Endothelial cell of umbilical vein (primary cell): Measurements from ENCODE around the gene CPXM2. TPM values are rescaled to one million over a fixed set of nuclear protein-coding genes. Genes with fewer than 3 reads are reported as not detected.

Source experiments
- BruUV-seq: library from RNA; stranded (reverse); fragments of 400-500 nt; replicated peaks from 2 replicates; lab custom pipeline; 2021; lab: Mats Ljungman, UMichigan
- CTCF ChIA-PET: fragments of 300-600, 350-600 bp; sonication (Branson Sonifier 250); formaldehyde crosslinking; loops from one replicate; lab custom pipeline; 2021; ENCODE audit warnings: antibody characterized with exemption, inconsistent platforms; lab: Charles Lee
- POLR2A ChIA-PET: fragments of 300-600, 350-600 bp; sonication (Branson Sonifier 250); formaldehyde crosslinking; loops from one replicate; lab custom pipeline; 2021; ENCODE audit warnings: antibody characterized with exemption, inconsistent platforms; lab: Charles Lee
- DNase-seq: peaks from one replicate; pipeline ENCODE4 v3.0.0-alpha.2; 2011; ENCODE audit warnings: low read depth, low spot score
- FAIRE-seq: peaks from 2 replicates; lab custom pipeline; 2011; peaks lifted over from hg19 to GRCh38; lab: Jason Lieb, UNC
- H2AFZ ChIP-seq: 2 replicates; pipeline ENCODE4 v1.6.0; 2012; ENCODE audit warnings: low read depth, low read length, control low read depth, inconsistent platforms
- H3K27ac ChIP-seq: 2 replicates; pipeline ENCODE4 v1.5.1; 2011; ENCODE audit warnings: low read depth, mild to moderate bottlenecking, control low read depth, low read length, moderate library complexity; ENCODE audit not compliant: insufficient read depth
- H3K27me3 ChIP-seq, 2 experiments: 2 replicates each; pipeline versions ENCODE4 v1.6.0 to v1.6.1; 2011; ENCODE audit warnings: low read length in 2 of 2, mixed read lengths in 1 of 2; ENCODE audit not compliant: control insufficient read depth in 2 of 2, insufficient read depth in 2 of 2
- H3K36me3 ChIP-seq, 2 experiments: 2 replicates in 1 of 2; 3 replicates in 1 of 2; pipeline ENCODE4 v1.5.1; 2011; ENCODE audit warnings: low read length in 2 of 2, mild to moderate bottlenecking in 1 of 2, moderate library complexity in 1 of 2; ENCODE audit not compliant: control insufficient read depth in 2 of 2, insufficient read depth in 2 of 2; ENCODE audit errors: extremely low read depth in 1 of 2
- H3K4me1 ChIP-seq: 3 replicates; pipeline ENCODE4 v1.5.1; 2011; ENCODE audit warnings: mild to moderate bottlenecking, low read length; ENCODE audit not compliant: control insufficient read depth, insufficient read depth; ENCODE audit errors: extremely low read depth
- H3K4me2 ChIP-seq: 2 replicates; pipeline ENCODE4 v1.6.1; 2011; ENCODE audit warnings: low read length, control low read depth, mixed read lengths; ENCODE audit not compliant: insufficient read depth
- H3K4me3 ChIP-seq, 3 experiments: fragments of 200-600 bp in 1 of 3; sonication (generic), shearing (Covaris generic) in 1 of 3; replicated peaks in 1 of 3; 2 replicates each; pipeline ENCODE4 v1.5.1; 2011 to 2016; ENCODE audit warnings: control low read depth in 3 of 3, low read length in 3 of 3, mild to moderate bottlenecking in 2 of 3, inconsistent platforms in 1 of 3, low read depth in 1 of 3, moderate library complexity in 1 of 3; ENCODE audit not compliant: insufficient read depth in 1 of 3
- H3K79me2 ChIP-seq: 2 replicates; pipeline ENCODE4 v1.6.0; 2012; ENCODE audit warnings: low read length, inconsistent platforms; ENCODE audit not compliant: control insufficient read depth, insufficient read depth
- H3K9ac ChIP-seq: replicated peaks from 2 replicates; pipeline ENCODE3; 2011; ENCODE audit warnings: low read length, control low read depth; ENCODE audit not compliant: insufficient read depth; ENCODE audit errors: extremely low read depth
- H3K9me1 ChIP-seq: replicated peaks from 3 replicates; pipeline ENCODE4 v1.6.0; 2011; ENCODE audit warnings: mild to moderate bottlenecking, low read length; ENCODE audit not compliant: control insufficient read depth, insufficient read depth; ENCODE audit errors: extremely low read depth
- H3K9me3 ChIP-seq: replicated peaks from 2 replicates; pipeline ENCODE4 v1.5.1; 2012; ENCODE audit warnings: low read length, inconsistent platforms; ENCODE audit not compliant: control insufficient read depth, insufficient read depth
- H4K20me1 ChIP-seq: replicated peaks from 2 replicates; pipeline ENCODE3; 2011; ENCODE audit warnings: mild to moderate bottlenecking, low read length; ENCODE audit not compliant: control insufficient read depth, insufficient read depth; ENCODE audit errors: extremely low read depth
- EZH2 ChIP-seq: IDR thresholded peaks from 2 replicates; pipeline ENCODE4 v1.6.1; 2012; ENCODE audit warnings: borderline replicate concordance, low read depth, mild to moderate bottlenecking, moderate library complexity, low read length, inconsistent platforms; ENCODE audit not compliant: severe bottlenecking
- FOS ChIP-seq: IDR thresholded peaks from 2 replicates; pipeline ENCODE4 v1.6.1; 2011; ENCODE audit warnings: mild to moderate bottlenecking, low read length, moderate library complexity, borderline replicate concordance; ENCODE audit not compliant: insufficient read depth
- GATA2 ChIP-seq: IDR thresholded peaks from 2 replicates; pipeline ENCODE4 v1.7.0; 2011; ENCODE audit warnings: low read depth, mild to moderate bottlenecking, moderate library complexity, mixed read lengths, low read length; ENCODE audit not compliant: insufficient read length, insufficient read depth
- JUN ChIP-seq: IDR thresholded peaks from 2 replicates; pipeline ENCODE4 v1.6.1; 2011; ENCODE audit warnings: borderline replicate concordance, low read depth; ENCODE audit not compliant: insufficient read length, insufficient read depth
- MYC ChIP-seq: IDR thresholded peaks from one replicate; pipeline ENCODE4 v1.6.1; 2011; ENCODE audit warnings: mild to moderate bottlenecking, low read depth, low read length
- POLR2A ChIP-seq: IDR thresholded peaks from 2 replicates; pipeline ENCODE4 v1.6.1; 2012; ENCODE audit warnings: low read depth, mild to moderate bottlenecking, control low read depth, low read length
- POLR2AphosphoS5 ChIP-seq: IDR thresholded peaks from 2 replicates; pipeline ENCODE4 v1.6.1; 2012; ENCODE audit warnings: low read depth, mild to moderate bottlenecking, control low read depth, low read length, moderate library complexity; ENCODE audit not compliant: insufficient read depth
- dilution Hi-C: fragments of 300-500 bp; cut with MboI; formaldehyde crosslinking; loops from one replicate; pipeline ENCODE4 v1.15.0; 2019; ENCODE audit warnings: low sequenced_read_pairs; ENCODE audit not compliant: extremely low pct_ligation_motif_present
- intact Hi-C: fragments of 100-400 bp; cut with micrococcal nuclease; formaldehyde crosslinking; loops from one replicate; pipeline ENCODE4 v1.10.0; 2022
- polyA plus RNA-seq, 4 experiments: library from polyadenylated mRNA; depleted of rRNA in 3 of 4; stranded (reverse) in 3 of 4; unstranded in 1 of 4; fragments of >200 nt; gene quantifications; 2 replicates each; pipeline versions ENCODE4 v1.2.1 to v1.2.3, GENCODE V29; 2011 to 2012; ENCODE audit warnings: missing spikeins in 1 of 4
- total RNA-seq: library from RNA; stranded (reverse); gene quantifications from 2 replicates; pipeline ENCODE4 v1.2.3, GENCODE V29; 2021
- TF ChIP-seq, protein P1 (sequence below): IDR thresholded peaks from 2 replicates; pipeline ENCODE4 v1.6.1; 2011; ENCODE audit not compliant: insufficient read depth, insufficient read length
- TF ChIP-seq, protein P2 (sequence below), 2 donors: IDR thresholded peaks; 1 replicate in 1 of 2; 2 replicates in 1 of 2; pipeline ENCODE4 v1.5.1; 2011; ENCODE audit warnings: low read length in 2 of 2, mild to moderate bottlenecking in 2 of 2, moderate library complexity in 2 of 2, control low read depth in 1 of 2, inconsistent platforms in 1 of 2, low read depth in 1 of 2; ENCODE audit not compliant: insufficient read depth in 1 of 2; ENCODE audit errors: extremely low read depth in 1 of 2

Gene CPXM2
- total and polyA plus RNA-seq, 2 donors (not counting 3 experiments of a cell fraction or from before 2014, with no cell fraction given) = 1.8 to 2.7 TPM

GRCh38 chr10:123837756-123838155 is 53.9 kb downstream of the CPXM2 start:
- no peak for DNase-seq
- BruUV-seq = no TSS peak
- dilution Hi-C loops (no loop called here), intact Hi-C loops (no loop called here)
- no peaks in the 10 kb centered on the region for H3K4me1 ChIP-seq
- H3K9me1 ChIP-seq = no peaks in the 10 kb centered on the region
- no peaks in the 10 kb centered on the region for H3K79me2 ChIP-seq
- no peaks in the 10 kb centered on the region for H3K9me3 ChIP-seq
- no peak for FAIRE-seq
- H3K36me3 ChIP-seq = no peaks in the 10 kb centered on the region
- no peaks in the 10 kb centered on the region for H3K27me3 ChIP-seq
- ChIA-PET CTCF (no interaction called here), POLR2A (no interaction called here)
- H4K20me1 ChIP-seq = no peaks in the 10 kb centered on the region
- no peak overlapping the region for H2AFZ ChIP-seq
- H3K4me2 ChIP-seq = no peak overlapping the region
- H3K27ac ChIP-seq = no peak overlapping the region
- H3K4me3 ChIP-seq = no peak overlapping the region
- no peak overlapping the region for H3K9ac ChIP-seq
- TF ChIP-seq, protein P1, sequence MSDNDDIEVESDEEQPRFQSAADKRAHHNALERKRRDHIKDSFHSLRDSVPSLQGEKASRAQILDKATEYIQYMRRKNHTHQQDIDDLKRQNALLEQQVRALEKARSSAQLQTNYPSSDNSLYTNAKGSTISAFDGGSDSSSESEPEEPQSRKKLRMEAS = no peak
- TF ChIP-seq POLR2AphosphoS5 (no peak), JUN (no peak), POLR2A (no peak), EZH2 (no peak), MYC (no peak), GATA2 (no peak), FOS (no peak)
- TF ChIP-seq, protein P2, sequence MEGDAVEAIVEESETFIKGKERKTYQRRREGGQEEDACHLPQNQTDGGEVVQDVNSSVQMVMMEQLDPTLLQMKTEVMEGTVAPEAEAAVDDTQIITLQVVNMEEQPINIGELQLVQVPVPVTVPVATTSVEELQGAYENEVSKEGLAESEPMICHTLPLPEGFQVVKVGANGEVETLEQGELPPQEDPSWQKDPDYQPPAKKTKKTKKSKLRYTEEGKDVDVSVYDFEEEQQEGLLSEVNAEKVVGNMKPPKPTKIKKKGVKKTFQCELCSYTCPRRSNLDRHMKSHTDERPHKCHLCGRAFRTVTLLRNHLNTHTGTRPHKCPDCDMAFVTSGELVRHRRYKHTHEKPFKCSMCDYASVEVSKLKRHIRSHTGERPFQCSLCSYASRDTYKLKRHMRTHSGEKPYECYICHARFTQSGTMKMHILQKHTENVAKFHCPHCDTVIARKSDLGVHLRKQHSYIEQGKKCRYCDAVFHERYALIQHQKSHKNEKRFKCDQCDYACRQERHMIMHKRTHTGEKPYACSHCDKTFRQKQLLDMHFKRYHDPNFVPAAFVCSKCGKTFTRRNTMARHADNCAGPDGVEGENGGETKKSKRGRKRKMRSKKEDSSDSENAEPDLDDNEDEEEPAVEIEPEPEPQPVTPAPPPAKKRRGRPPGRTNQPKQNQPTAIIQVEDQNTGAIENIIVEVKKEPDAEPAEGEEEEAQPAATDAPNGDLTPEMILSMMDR (IDR thresholded peaks at IDR 0.05; ENCODE audit: extremely low read depth in 1 of 2, insufficient read depth in 1 of 2, low read depth in 1 of 2, low read length in 2 of 2) = no peak
